Lung (tissue), 12 donors: Measurements from ENCODE around the gene ETV5. TPM values are rescaled to one million over a fixed set of nuclear protein-coding genes. Genes with fewer than 3 reads are reported as not detected.

Experiments used
- ATAC-seq: fragments of 200-7000 bp; cut with Tn5 transposase; one replicate; pipeline ENCODE4 v1.9.1; 2020; ENCODE audit warnings: moderate number of reproducible peaks; ENCODE audit not compliant: insufficient read depth, low FRiP score
- DNase-seq, 3 donors: peaks; one replicate each; pipeline ENCODE4 v3.0.0-alpha.2; 2013 to 2017
- H3K27ac ChIP-seq, 2 donors: one replicate each; pipeline ENCODE4 v1.5.1; 2013; ENCODE audit warnings: mild to moderate bottlenecking in 2 of 2, moderate library complexity in 2 of 2, control low read depth in 1 of 2, inconsistent platforms in 1 of 2, low read depth in 1 of 2, low read length in 1 of 2
- H3K27me3 ChIP-seq, 3 donors: one replicate each; pipeline ENCODE4 v1.5.1; 2013; ENCODE audit warnings: low read length in 2 of 3; ENCODE audit not compliant: control insufficient read depth in 3 of 3, insufficient read depth in 3 of 3
- H3K36me3 ChIP-seq, 4 donors: one replicate each; pipeline ENCODE4 v1.5.1; 2013; ENCODE audit warnings: low read length in 4 of 4, mild to moderate bottlenecking in 1 of 4, moderate library complexity in 1 of 4; ENCODE audit not compliant: control insufficient read depth in 4 of 4, insufficient read depth in 4 of 4
- H3K4me1 ChIP-seq, 5 donors: one replicate each; pipeline ENCODE4 v1.5.1; 2013; ENCODE audit warnings: low read length in 5 of 5, mild to moderate bottlenecking in 2 of 5, moderate library complexity in 1 of 5; ENCODE audit not compliant: control insufficient read depth in 5 of 5, insufficient read depth in 5 of 5
- H3K4me3 ChIP-seq: one replicate; pipeline ENCODE4 v1.5.1; 2013; ENCODE audit warnings: mild to moderate bottlenecking, control low read depth, moderate library complexity
- H3K9ac ChIP-seq, 2 donors: one replicate each; pipeline ENCODE4 v1.5.1; 2013; ENCODE audit warnings: low read length in 2 of 2, control low read depth in 1 of 2; ENCODE audit not compliant: insufficient read depth in 1 of 2
- H3K9me3 ChIP-seq, 4 donors: one replicate each; pipeline ENCODE4 v1.5.1; 2013; ENCODE audit warnings: low read length in 3 of 4, mild to moderate bottlenecking in 1 of 4, moderate library complexity in 1 of 4; ENCODE audit not compliant: control insufficient read depth in 4 of 4, insufficient read depth in 3 of 4
- CTCF ChIP-seq: IDR thresholded peaks from 2 replicates; pipeline ENCODE4 v1.5.1; 2012; ENCODE audit warnings: mild to moderate bottlenecking; ENCODE audit errors: control extremely low read depth, extremely low read depth
- WGBS, 2 donors: extraction: QIAGEN DNeasy Blood & Tissue Kit; methylation state at CpG; one replicate each; pipeline ENCODE4 v1.1.7; 2013; 5-methylcytosine and 5-hydroxymethylcytosine counted together
- polyA plus RNA-seq, 2 donors: library from polyadenylated mRNA; stranded (reverse); fragments of 200-250 nt; gene quantifications; one replicate each; pipeline ENCODE4 v1.2.1, GENCODE V29; 2013
- total RNA-seq, 2 donors: library from RNA; depleted of rRNA in 1 of 2; stranded (reverse); fragments of >200 nt in 1 of 2; gene quantifications; one replicate each; pipeline ENCODE4 v1.2.1, GENCODE V29; 2014 to 2021
- donor health status: control.
- donor health status: control.
- donor health status: Bipolar disorder and iron deficiency.
- donor health status: healthy.
- donor health status: DM: yes; HTN: yes; CAD: no.

The ETV5 gene
- total and polyA plus RNA-seq, 4 donors: 12.5 to 53.9 (median 23.0) TPM

- no peak for DNase-seq
Measured at GRCh38 chr3:186094271-186094670, 14.6 kb downstream of the ETV5 start.

GRCh38 chr3:186093271-186093900, 15.5 kb downstream of the ETV5 start:
- WGBS, 2 donors: 76 to 82% methylated on average over 4 of the region's 4 CpGs
- no peak overlapping the region for H3K9ac ChIP-seq
- no peak overlapping the region for H3K4me3 ChIP-seq
- H3K4me1 ChIP-seq: peaks cover 5 to 54% (median 31%) of the 10 kb centered on the region in 5 donors
- TF ChIP-seq CTCF: no peak
- no peak overlapping the region for H3K27ac ChIP-seq
- no peaks in the 10 kb centered on the region for H3K9me3 ChIP-seq
- H3K27me3 ChIP-seq: no peaks in the 10 kb centered on the region
- H3K36me3 ChIP-seq: peaks cover 0 to 8% (median under 1%) of the 10 kb centered on the region in 4 donors
- DNase-seq: no peak
- no peak for ATAC-seq

More at GRCh38 chr3:186094271-186094670, 14.6 kb downstream of the ETV5 start:
- no peak overlapping the region for H3K9ac ChIP-seq
- H3K9me3 ChIP-seq: no peaks in the 10 kb centered on the region
- TF ChIP-seq CTCF: no peak
- WGBS, 2 donors: 70 to 81% methylated on average over 5 of the region's 5 CpGs
- no peak overlapping the region for H3K4me3 ChIP-seq
- ATAC-seq: no peak
- no peaks in the 10 kb centered on the region for H3K27me3 ChIP-seq
- no peak overlapping the region for H3K27ac ChIP-seq
- H3K4me1 ChIP-seq: peaks cover 5 to 63% (median 37%) of the 10 kb centered on the region in 5 donors
- peaks cover 0 to 8% (median 1%) of the 10 kb centered on the region in 4 donors for H3K36me3 ChIP-seq

- Histone ChIP-seq H3K4me1 (peaks cover 4 to 51% (median 30%) of the 10 kb centered on the region in 5 donors), H3K27ac (no peak overlapping the region), H3K9me3 (no peaks in the 10 kb centered on the region), H3K27me3 (no peaks in the 10 kb centered on the region), H3K9ac (no peak overlapping the region), H3K4me3 (no peak overlapping the region), H3K36me3 (peaks cover 0 to 8% (median 3%) of the 10 kb centered on the region in 4 donors)
- 79 to 83% methylated on average over 10 of the region's 10 CpGs for WGBS, 2 donors
- ATAC-seq (no peak), DNase-seq (no peak)
- no peak for TF ChIP-seq CTCF
Measured at GRCh38 chr3:186092360-186093070, 16.4 kb downstream of the ETV5 start.
